Measurements from ENCODE around the gene RBBP8NL.
A peak's percentile ranks its signal among the peaks of the same experiment; 100 is the strongest.

RBBP8NL gene, protein sequence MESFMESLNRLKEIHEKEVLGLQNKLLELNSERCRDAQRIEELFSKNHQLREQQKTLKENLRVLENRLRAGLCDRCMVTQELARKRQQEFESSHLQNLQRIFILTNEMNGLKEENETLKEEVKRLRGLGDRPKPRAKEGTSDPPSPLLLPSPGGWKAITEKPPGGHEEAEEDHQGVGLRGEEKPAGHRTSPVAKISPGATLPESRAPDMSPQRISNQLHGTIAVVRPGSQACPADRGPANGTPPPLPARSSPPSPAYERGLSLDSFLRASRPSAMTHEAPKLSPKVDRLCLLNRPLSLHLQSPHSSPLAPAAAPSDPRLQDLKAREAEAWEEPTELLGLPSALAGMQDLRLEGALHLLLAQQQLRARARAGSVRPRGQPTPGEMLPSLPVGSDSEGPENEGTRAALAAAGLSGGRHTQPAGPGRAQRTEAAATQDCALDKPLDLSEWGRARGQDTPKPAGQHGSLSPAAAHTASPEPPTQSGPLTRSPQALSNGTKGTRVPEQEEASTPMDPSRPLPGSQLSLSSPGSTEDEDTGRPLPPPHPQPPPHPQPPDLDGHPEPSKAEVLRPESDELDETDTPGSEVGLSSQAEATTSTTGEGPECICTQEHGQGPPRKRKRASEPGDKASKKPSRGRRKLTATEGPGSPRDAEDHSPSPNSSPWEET

DNA sequence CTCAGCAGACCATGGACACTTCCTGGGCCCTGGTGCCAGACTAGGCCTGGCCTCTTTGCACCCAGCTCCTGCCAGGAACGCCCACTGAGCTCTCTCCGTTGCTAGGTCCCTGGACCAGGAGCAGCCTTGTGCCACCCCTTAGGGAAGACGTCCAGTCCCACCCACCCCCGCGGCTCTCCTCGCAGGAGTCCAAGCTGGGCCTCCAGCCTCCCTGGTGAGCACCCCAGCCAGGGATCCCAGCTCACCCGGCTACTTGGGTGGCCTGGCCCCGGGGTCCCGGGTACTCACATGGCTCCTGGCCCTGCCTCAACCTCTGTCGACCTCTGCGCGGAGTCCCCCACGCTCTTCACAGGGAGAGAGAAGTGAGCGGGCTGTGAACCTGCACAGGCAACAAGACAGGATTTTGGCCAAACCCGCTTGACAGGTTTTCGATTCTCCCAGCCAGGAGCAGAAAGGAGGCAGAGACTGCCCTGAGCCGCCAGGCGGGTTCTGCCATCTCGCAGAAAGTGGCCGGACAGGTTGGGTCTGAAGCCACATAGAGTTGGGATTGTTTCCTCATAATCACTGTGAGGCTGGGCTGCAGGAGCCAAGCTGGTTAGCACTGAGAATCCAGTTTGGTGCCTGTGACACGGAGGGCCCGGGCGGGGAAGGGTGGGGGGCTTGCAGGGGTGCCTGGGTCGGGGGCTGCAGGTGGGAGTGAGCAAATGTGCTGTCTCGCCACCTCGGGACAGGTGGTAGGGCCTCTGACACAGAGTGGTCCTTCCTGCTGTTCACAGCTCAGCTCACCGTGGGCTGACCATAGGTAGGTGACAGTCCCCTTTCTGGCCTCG lies at the start of gene RBBP8NL:
RBBP8NL (minus strand) TSS at position 368 of the 830 bp plus-strand sequence. CDS start 7,892 bp downstream, outside the sequence.
- peak; percentile 85 for DNase-seq

GRCh38 chr20:62476056-62476838 lies 48.9 kb upstream of the RBBP8NL start:
- peak; percentile 15 for DNase-seq

- DNase-seq: no peak
These were observed 48.4 kb upstream of the RBBP8NL start, which contains the start of gene GATA5 for GRCh38 chr20:62475772-62476055. Gene GATA5, minus strand, starts transcription at chr20:62475995. Its CDS starts 474 bp downstream, at chr20:62475521.

DNA sequence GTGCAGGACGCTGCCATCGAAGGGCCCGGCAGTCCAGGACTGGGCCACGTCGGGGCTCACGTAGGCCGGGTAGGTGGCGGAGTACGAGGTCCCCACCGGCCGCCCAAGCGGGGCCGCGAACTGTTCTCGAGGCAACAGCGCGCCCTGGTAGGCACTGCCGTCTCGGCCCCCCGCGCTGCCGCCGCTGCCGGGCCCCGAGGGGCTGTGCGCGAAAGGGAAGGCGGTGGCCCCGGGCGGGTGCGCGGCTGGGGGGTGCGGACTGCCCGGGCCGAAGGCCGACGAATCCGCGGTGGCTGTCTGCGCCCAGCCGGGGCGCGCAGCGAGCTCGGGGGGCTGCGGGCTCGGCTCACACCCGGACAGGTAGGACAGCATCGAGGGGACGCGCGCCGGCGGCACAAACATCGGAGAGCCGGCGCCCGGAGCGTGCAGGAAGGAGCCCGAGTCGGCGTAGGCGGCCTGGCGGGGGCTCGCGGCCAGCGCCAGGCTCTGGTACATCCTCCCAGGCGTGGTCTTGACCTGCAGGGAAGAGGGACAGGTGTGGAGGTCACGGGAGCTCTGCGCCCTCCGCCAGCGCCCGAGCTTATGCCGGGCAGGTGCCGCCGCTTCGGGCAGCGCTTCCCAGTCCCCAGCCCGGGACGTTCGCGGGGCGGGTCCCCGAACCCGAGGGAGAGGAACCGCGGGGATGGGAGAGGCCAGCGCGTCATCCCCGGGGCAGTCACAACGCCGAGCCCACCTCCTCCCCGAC lies 47.9 kb upstream of the RBBP8NL start:
- no peak for DNase-seq

GRCh38 chr20:62474604-62475026 lies 47.3 kb upstream of the RBBP8NL start:
- DNase-seq: no peak

- DNase-seq: no peak
These were observed 46.6 kb upstream of the RBBP8NL start for GRCh38 chr20:62473717-62474603.

GRCh38 chr20:62472941-62473585 lies 45.7 kb upstream of the RBBP8NL start:
- DNase-seq: no peak

GRCh38 chr20:62472138-62472940 lies 45.0 kb upstream of the RBBP8NL start:
- no peak for DNase-seq

GRCh38 chr20:62470459-62470858 lies 43.1 kb upstream of the RBBP8NL start:
- DNase-seq: no peak

GRCh38 chr20:62470001-62470400 lies 42.7 kb upstream of the RBBP8NL start:
- no peak for DNase-seq

GRCh38 chr20:62469352-62469751 lies 42.0 kb upstream of the RBBP8NL start:
- DNase-seq: no peak

DNA sequence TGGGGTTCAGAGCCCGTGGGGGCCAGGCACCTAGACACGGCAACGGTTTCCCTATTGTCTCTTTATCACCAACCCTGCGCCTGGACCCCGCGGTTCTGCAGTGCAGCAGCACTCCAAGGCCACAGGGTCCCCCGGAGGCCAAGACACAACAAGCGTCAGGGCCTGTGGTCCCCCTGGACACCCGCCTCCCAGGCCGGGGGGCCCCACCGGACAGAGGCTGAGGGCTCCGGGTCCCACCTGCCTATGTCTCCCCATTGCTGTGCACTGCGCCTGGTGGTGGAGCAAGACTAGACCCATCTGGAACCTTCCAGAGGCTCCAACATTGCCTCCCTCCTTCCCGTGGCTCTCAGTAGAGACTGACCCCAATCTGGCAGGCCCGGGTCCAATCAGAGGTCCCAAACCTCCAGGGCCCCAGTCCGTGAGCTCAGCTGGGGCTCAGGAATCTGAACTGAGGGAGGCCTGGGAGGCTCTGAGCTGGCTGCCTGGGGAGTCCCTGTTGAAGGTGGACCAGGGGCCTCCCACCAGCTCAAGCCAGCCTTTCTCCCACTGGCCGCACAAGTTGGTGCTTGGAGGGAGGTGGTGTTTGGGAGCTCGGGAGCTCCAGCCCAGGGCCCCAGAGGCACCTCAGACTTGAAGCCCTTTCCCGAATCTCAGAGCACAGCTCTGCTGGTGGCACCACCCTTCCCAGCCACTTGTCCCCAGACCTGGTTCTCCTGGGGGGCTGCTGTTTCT lies 39.6 kb upstream of the RBBP8NL start:
- DNase-seq: no peak

DNA sequence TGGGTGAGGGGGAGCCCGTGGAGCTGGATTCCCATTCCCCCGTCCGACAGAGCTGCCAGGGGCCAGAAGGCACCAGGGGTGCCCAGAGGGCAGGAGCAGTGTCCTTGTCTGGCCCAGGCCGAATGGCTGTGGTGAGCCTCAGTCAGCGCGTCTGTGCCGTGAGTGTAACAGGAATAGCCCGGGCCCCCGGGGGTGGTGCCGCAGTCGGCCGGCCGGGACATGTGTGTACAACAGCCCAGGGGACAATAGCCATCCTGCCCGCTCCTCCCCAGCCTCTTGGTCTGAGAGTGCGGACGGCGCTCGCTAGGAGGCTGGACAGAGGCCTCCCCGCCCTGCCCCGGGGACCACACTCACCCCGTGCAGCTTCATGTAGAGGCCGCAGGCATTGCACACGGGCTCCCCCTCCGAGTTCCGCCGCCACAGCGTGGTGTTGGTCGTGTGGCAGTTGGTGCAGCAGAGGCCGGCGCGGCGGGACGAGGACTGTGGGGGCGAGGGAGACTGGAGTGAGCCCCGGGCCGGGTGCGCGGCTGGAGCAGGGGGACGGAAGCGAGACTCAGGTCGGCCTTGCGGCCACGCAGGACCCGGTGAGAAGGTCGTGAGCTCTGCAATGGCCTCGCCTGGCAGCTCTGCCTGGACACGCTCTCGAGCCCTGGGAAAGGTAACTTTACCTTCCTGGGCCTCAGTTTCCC lies 38.9 kb upstream of the RBBP8NL start:
- no peak for DNase-seq

DNA sequence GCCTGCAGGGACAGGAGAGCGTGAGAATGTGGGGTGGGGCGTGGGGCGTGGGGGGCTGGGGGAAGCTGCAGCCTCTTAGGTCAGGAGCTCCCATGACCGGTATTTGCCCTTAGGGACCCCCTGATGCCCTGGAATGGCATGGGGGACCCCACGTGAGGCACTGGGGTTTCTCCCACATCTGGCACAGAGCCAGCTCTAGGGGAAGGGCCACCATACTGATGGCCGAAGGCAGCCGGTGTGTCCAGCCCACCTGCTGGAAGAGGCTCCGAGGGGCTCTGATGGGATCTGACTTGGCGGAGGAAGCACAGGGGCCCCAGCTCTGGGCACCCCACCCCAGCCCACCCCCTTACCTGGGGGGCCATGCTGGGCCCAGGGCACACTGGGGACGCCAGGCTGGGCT lies 37.7 kb upstream of the RBBP8NL start:
- DNase-seq: no peak

DNA sequence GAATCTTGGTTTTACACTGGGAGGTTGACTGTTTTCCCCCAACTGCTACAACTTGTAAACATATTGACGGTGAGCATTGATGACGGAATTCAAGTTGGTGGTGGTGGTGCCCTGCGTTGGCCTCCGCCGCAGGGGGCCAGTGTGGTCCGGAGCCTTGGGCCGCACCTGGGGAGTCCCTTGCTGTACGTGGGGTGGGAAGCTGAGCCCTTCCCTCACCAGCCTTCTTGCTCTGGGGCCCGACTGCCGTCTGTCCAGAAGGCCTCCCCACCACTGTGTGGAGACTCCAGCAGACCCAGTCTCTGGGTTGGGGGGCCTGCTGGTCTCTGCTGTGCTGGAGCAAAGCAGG lies 37.1 kb upstream of the RBBP8NL start:
- DNase-seq: no peak

- no peak for DNase-seq
These were observed 36.5 kb upstream of the RBBP8NL start for GRCh38 chr20:62463651-62464424.

DNA sequence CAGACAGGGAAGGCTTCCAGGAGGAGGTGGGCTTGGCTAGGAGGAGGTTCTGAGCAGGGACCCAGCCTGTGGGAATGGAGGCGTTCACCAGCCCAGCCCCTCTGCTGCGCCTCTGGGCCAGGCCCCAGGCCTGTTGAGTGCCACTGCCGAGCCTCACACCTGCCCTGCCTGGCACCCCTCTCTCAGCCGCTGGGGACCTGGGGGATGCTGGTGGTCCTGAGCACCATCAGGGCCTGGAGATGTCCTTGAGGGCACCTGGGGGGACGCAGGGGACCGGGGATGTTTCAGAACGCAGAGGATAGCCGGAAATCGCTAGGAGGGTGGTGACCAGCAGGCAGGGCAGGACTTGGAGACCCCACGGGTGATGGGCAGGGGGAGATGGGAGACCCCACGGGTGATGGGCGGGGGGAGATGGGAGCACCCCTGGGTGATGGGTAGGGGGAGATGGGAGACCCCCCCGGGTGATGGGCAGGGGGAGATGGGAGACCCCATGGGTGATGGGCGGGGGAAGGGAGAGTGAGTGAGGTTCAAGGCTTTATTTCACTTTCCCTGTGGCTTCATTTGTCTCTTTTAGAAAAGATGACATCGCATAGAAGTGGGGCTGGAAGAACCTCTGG lies 35.7 kb upstream of the RBBP8NL start:
- no peak for DNase-seq

Measured in NCI-H345 (cell line).